H9 (cell line): ENCODE results near the gene ERVFRD-1. TPM values are rescaled to one million over a fixed set of nuclear protein-coding genes. Genes with fewer than 3 reads are reported as not detected.
"Not testable (repeated sequence)": the region's sequence is repeated elsewhere in the genome, so short reads cannot be mapped to it uniquely, and the experiment has no call there.

Experiments used
- DNase-seq: peaks from one replicate; pipeline ENCODE4 v3.0.0-alpha.2; 2017
- H2AFZ ChIP-seq: one replicate; pipeline ENCODE4 v1.6.1; 2013; ENCODE audit warnings: mild to moderate bottlenecking, low read length, control low read depth, moderate library complexity
- H2AK5ac ChIP-seq: 2 replicates; pipeline ENCODE4 v1.6.1; 2013; ENCODE audit warnings: low read length, control low read depth, mixed read lengths; ENCODE audit not compliant: insufficient read length
- H2BK120ac ChIP-seq: one replicate; pipeline ENCODE4 v1.6.1; 2013; ENCODE audit warnings: low read depth, mild to moderate bottlenecking, low read length, control low read depth, inconsistent platforms; ENCODE audit not compliant: poor library complexity, severe bottlenecking
- H2BK12ac ChIP-seq: 2 replicates; pipeline ENCODE4 v1.6.1; 2013; ENCODE audit warnings: low read length, control low read depth, mixed read lengths, low read depth; ENCODE audit not compliant: insufficient read length
- H2BK15ac ChIP-seq: 2 replicates; pipeline ENCODE4 v1.6.1; 2013; ENCODE audit warnings: low read depth, low read length, control low read depth
- H2BK20ac ChIP-seq: one replicate; pipeline ENCODE4 v1.6.1; 2013; ENCODE audit warnings: low read depth, mild to moderate bottlenecking, low read length, control low read depth, inconsistent platforms; ENCODE audit not compliant: poor library complexity, severe bottlenecking
- H2BK5ac ChIP-seq: 2 replicates; pipeline ENCODE4 v1.6.1; 2013; ENCODE audit warnings: low read length, control low read depth, mixed read lengths; ENCODE audit not compliant: insufficient read length
- H3K14ac ChIP-seq: 2 replicates; pipeline ENCODE4 v1.6.1; 2013; ENCODE audit warnings: low read length, control low read depth; ENCODE audit not compliant: insufficient read depth
- H3K18ac ChIP-seq: 2 replicates; pipeline ENCODE4 v1.6.1; 2013; ENCODE audit warnings: low read depth, mild to moderate bottlenecking, mixed read lengths, low read length, control low read depth; ENCODE audit not compliant: insufficient read length
- H3K23ac ChIP-seq: 2 replicates; pipeline ENCODE4 v1.6.1; 2013; ENCODE audit warnings: low read length, control low read depth, mixed read lengths, low read depth; ENCODE audit not compliant: insufficient read length
- H3K23me2 ChIP-seq: 2 replicates; pipeline ENCODE4 v1.6.1; 2013; ENCODE audit warnings: low read depth, mild to moderate bottlenecking, mixed read lengths, low read length, control low read depth; ENCODE audit not compliant: insufficient read length, poor library complexity, severe bottlenecking
- H3K27ac ChIP-seq: 2 replicates; pipeline ENCODE4 v1.5.1; 2013; ENCODE audit warnings: low read length, control low read depth, mixed read lengths, low read depth; ENCODE audit not compliant: insufficient read length
- H3K27me3 ChIP-seq: 2 replicates; pipeline ENCODE4 v1.6.1; 2013; ENCODE audit warnings: low read length, control low read depth, inconsistent platforms; ENCODE audit not compliant: insufficient read depth
- H3K4ac ChIP-seq: 2 replicates; pipeline ENCODE4 v1.6.1; 2013; ENCODE audit warnings: low read depth, mild to moderate bottlenecking, control low read depth, inconsistent platforms, low read length, moderate library complexity
- H3K4me1 ChIP-seq: 2 replicates; pipeline ENCODE4 v1.6.1; 2013; ENCODE audit warnings: low read length, control low read depth, inconsistent platforms; ENCODE audit not compliant: insufficient read depth
- H3K4me2 ChIP-seq: 2 replicates; pipeline ENCODE4 v1.6.1; 2013; ENCODE audit warnings: low read length, control low read depth, mixed read lengths; ENCODE audit not compliant: insufficient read length, insufficient read depth
- H3K56ac ChIP-seq: 2 replicates; pipeline ENCODE4 v1.6.1; 2013; ENCODE audit warnings: low read depth, mild to moderate bottlenecking, mixed read lengths, low read length, control low read depth; ENCODE audit not compliant: insufficient read length
- H3K79me1 ChIP-seq: 2 replicates; pipeline ENCODE4 v1.6.1; 2013; ENCODE audit warnings: low read depth, mild to moderate bottlenecking, moderate library complexity, low read length, control low read depth, inconsistent platforms; ENCODE audit not compliant: insufficient read depth, poor library complexity, severe bottlenecking
- H3K79me2 ChIP-seq: 2 replicates; pipeline ENCODE4 v1.6.1; 2013; ENCODE audit warnings: low read length, control low read depth, inconsistent platforms; ENCODE audit not compliant: insufficient read depth
- H3K9ac ChIP-seq: 2 replicates; pipeline ENCODE4 v1.6.1; 2013; ENCODE audit warnings: low read length, control low read depth, mixed read lengths; ENCODE audit not compliant: insufficient read length; ENCODE audit errors: extremely low read depth
- H3K9me3 ChIP-seq: one replicate; pipeline ENCODE4 v1.6.1; 2013; ENCODE audit warnings: low read depth, low read length, inconsistent platforms; ENCODE audit not compliant: control insufficient read depth
- H3T11ph ChIP-seq: one replicate; pipeline ENCODE4 v1.6.1; 2013; ENCODE audit warnings: mild to moderate bottlenecking, low read length, control low read depth, inconsistent platforms
- H4K20me1 ChIP-seq: one replicate; pipeline ENCODE4 v1.6.1; 2013; ENCODE audit not compliant: control insufficient read depth, insufficient read length, insufficient read depth
- H4K5ac ChIP-seq: 2 replicates; pipeline ENCODE4 v1.6.1; 2013; ENCODE audit warnings: low read depth, mild to moderate bottlenecking, mixed read lengths, low read length, control low read depth; ENCODE audit not compliant: insufficient read length
- H4K8ac ChIP-seq: replicated peaks from 2 replicates; pipeline ENCODE4 v1.6.1; 2013; ENCODE audit warnings: low read length, control low read depth, mixed read lengths, low read depth; ENCODE audit not compliant: insufficient read length
- H4K91ac ChIP-seq: 2 replicates; pipeline ENCODE4 v1.6.1; 2013; ENCODE audit warnings: low read depth, mild to moderate bottlenecking, moderate library complexity, mixed read lengths, low read length, control low read depth; ENCODE audit not compliant: insufficient read length
- H3K27ac Mint-ChIP-seq, 3 experiments: 2 replicates in 2 of 3; 3 replicates in 1 of 3; pipeline ENCODE4 v1.8.0; 2020 to 2021; ENCODE audit warnings: mixed read lengths in 3 of 3, mild to moderate bottlenecking in 1 of 3, moderate library complexity in 1 of 3
- H3K27me3 Mint-ChIP-seq: 2 replicates; pipeline ENCODE4 v1.8.0; 2021; ENCODE audit warnings: low read depth, mild to moderate bottlenecking, moderate library complexity, mixed read lengths
- H3K36me3 Mint-ChIP-seq, 3 experiments: 2 replicates in 2 of 3; 3 replicates in 1 of 3; pipeline ENCODE4 v1.8.0; 2020 to 2021; ENCODE audit warnings: low read depth in 3 of 3, mixed read lengths in 3 of 3; ENCODE audit not compliant: insufficient read depth in 1 of 3
- H3K4me1 Mint-ChIP-seq, 2 experiments: 2 replicates each; pipeline ENCODE4 v1.8.0; 2020; ENCODE audit warnings: mixed read lengths in 2 of 2
- H3K4me3 Mint-ChIP-seq, 2 experiments: 2 replicates in 1 of 2; 3 replicates in 1 of 2; pipeline ENCODE4 v1.8.0; 2020 to 2021; ENCODE audit warnings: mild to moderate bottlenecking in 2 of 2, mixed read lengths in 2 of 2, moderate library complexity in 1 of 2
- H3K9me3 Mint-ChIP-seq, 2 experiments: 2 replicates in 1 of 2; 3 replicates in 1 of 2; pipeline ENCODE4 v1.8.0; 2020; ENCODE audit warnings: mild to moderate bottlenecking in 2 of 2, mixed read lengths in 2 of 2, moderate library complexity in 1 of 2
- CTCF ChIP-seq: fragments of 200-600 bp; sonication (generic); conservative IDR thresholded peaks from 3 replicates; pipeline ENCODE4 v1.8.0; 2021; ENCODE audit warnings: antibody characterized with exemption, mild to moderate bottlenecking
- WGBS: extraction: QIAGEN DNeasy Blood & Tissue Kit; methylation state at CpG from one replicate; pipeline ENCODE4 v1.1.7; 2013; ENCODE audit warnings: missing lambda C conversion rate, low lambda C conversion rate, mixed read lengths; ENCODE audit not compliant: insufficient read length; ENCODE audit errors: extremely low coverage; 5-methylcytosine and 5-hydroxymethylcytosine counted together
- total RNA-seq: library from RNA; stranded (reverse); gene quantifications from 2 replicates; pipeline ENCODE4 v1.2.1, GENCODE V29; 2021

The ERVFRD-1 gene
- total RNA-seq, 1 experiment from 2014 or later, result not detected

DNA sequence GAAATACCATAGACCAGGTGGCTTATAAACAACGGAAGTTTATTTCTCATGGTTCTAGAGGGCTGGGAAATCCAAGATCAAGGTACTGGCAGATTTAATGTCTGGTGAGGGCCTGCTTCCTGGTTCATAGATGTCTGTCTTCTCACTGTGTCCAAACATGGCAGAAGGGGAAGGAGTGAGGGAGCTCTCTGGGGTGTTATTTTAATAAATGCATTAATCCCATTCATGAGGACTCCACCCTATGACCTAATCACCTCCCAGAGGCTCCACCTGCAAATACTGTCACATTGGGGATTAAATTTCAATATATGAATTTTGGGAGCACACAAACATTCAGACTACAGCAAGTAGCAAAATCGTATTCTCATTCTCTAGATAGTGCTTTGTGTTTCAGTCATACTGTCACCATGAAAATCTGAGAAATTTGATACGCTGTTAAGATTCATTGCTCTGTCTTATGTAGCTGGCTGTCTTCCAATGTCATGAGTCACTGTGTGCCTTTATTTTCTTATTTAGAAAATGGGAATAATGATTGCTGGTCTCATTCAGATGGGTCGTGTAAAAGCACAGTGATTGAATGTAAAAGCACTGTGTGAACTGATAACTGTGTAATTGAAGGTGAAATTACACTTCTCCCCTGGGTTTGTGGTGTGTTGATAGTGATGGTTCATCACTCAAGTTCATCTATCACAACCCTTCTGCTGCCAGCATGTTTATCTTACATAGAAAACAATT lies 8.9 kb upstream of the ERVFRD-1 start:
- no peak overlapping the region for H2BK120ac ChIP-seq
- H4K20me1 ChIP-seq, result no peaks in the 10 kb centered on the region
- no peak overlapping the region for H3K18ac ChIP-seq
- no peaks in the 10 kb centered on the region for H3K9me3 ChIP-seq
- no peak overlapping the region for H2BK20ac ChIP-seq
- no peak overlapping the region for H3K56ac ChIP-seq
- no peaks in the 10 kb centered on the region for H3K9me3 Mint-ChIP-seq
- no peak overlapping the region for H2BK5ac ChIP-seq
- no peaks in the 10 kb centered on the region for H3K23me2 ChIP-seq
- no peak overlapping the region for H2BK12ac ChIP-seq
- H3T11ph ChIP-seq, result no peak overlapping the region
- no peaks in the 10 kb centered on the region for H3K79me2 ChIP-seq
- peaks cover 3% of the 10 kb centered on the region for H3K79me1 ChIP-seq
- H3K36me3 Mint-ChIP-seq, result peaks cover 0 to 6% (median 2%) of the 10 kb centered on the region in 3 experiments; a peak in 2 of 7 replicates
- H3K23ac ChIP-seq, result no peak overlapping the region
- H3K4me2 ChIP-seq, result no peak overlapping the region
- no peak overlapping the region for H2AK5ac ChIP-seq
- H3K9ac ChIP-seq, result no peak overlapping the region
- no peak overlapping the region for H3K27ac Mint-ChIP-seq
- no peak overlapping the region for H4K91ac ChIP-seq
- DNase-seq, result no peak
- no CpG with 5 or more reads among the region's 4 CpGs for WGBS
- no peaks in the 10 kb centered on the region for H3K4me1 ChIP-seq
- H4K8ac ChIP-seq, result no peak overlapping the region
- no peak overlapping the region for H3K4ac ChIP-seq
- H3K27me3 Mint-ChIP-seq, result no peaks in the 10 kb centered on the region
- TF ChIP-seq CTCF, result no peak
- H2BK15ac ChIP-seq, result no peak overlapping the region
- no peak overlapping the region for H4K5ac ChIP-seq
- H3K4me1 Mint-ChIP-seq, result peaks cover 3 to 4% of the 10 kb centered on the region in 2 experiments
- no peak overlapping the region for H3K4me3 Mint-ChIP-seq
- no peak overlapping the region for H3K27ac ChIP-seq
- no peak overlapping the region for H2AFZ ChIP-seq
- H3K27me3 ChIP-seq, result no peaks in the 10 kb centered on the region
- H3K14ac ChIP-seq, result no peak overlapping the region

DNA sequence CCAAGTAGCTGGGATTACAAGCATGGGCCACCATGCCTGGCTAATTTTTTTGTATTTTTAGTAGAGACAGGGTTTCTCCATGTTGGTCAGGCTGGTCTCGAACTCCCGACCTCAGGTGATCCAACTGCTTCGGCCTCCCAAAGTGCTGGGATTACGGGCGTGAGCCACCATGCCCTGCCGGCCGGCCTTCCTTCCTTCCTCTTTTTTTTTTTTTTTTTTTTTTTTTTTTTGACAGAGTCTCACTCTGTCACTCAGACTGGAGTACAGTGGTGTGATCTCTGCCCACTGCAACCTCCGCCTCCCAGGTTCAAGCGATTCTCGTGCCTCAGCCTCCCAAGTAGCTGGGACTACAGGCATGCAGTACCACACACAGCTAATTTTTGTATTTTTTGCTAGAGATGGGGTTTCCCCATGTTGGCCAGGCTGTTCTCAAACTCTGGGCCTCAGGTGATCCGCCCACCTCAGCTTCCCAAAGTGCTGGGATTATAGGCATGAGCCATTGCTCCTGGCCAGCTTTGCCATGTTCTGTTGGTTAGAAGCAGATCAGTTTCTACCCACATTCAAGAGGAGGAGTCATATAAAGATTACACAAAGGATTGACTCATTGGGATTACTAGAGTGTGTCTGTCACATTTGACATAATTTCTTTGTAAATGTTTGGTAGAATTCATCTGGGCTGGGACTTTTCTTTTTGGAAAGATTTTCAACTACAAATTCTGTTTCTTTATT lies 4.4 kb upstream of the ERVFRD-1 start:
- not testable (repeated sequence) for DNase-seq, H4K20me1 ChIP-seq, H3K4me3 Mint-ChIP-seq, H3K23ac ChIP-seq, H3K36me3 Mint-ChIP-seq, H3K79me1 ChIP-seq, H2BK12ac ChIP-seq, H3K9me3 Mint-ChIP-seq, H3K27me3 Mint-ChIP-seq, H3K56ac ChIP-seq, H3K14ac ChIP-seq, H4K5ac ChIP-seq, H3K79me2 ChIP-seq, H3K9ac ChIP-seq, H3K4me1 ChIP-seq, H4K8ac ChIP-seq, H2AK5ac ChIP-seq, H3T11ph ChIP-seq, H3K9me3 ChIP-seq, H2BK20ac ChIP-seq, H3K27ac ChIP-seq, H2BK15ac ChIP-seq, H3K23me2 ChIP-seq, H3K27me3 ChIP-seq, H4K91ac ChIP-seq, H3K4me2 ChIP-seq, H3K18ac ChIP-seq, H2AFZ ChIP-seq, H3K27ac Mint-ChIP-seq, H2BK120ac ChIP-seq, H2BK5ac ChIP-seq, H3K4ac ChIP-seq
- H3K4me1 Mint-ChIP-seq, result peaks cover 11 to 12% of the 10 kb centered on the region in 2 experiments
- no CpG with 5 or more reads among the region's 11 CpGs for WGBS
